Measurements from ENCODE around the gene UGT2B17.
"Not testable (repeated sequence)": the region's sequence is repeated elsewhere in the genome, so short reads cannot be mapped to it uniquely, and the experiment has no call there.

- TF ChIP-seq EZH2 (IDR thresholded peaks at IDR 0.05; ENCODE audit: insufficient read depth, poor library complexity, severe bottlenecking); EZH2phosphoT487 (IDR thresholded peaks at IDR 0.05; ENCODE audit: insufficient read depth, low read depth): not testable (repeated sequence)
These were observed 9.8 kb downstream of the UGT2B17 start for GRCh38 chr4:68566364-68566763.
